CD14-positive monocyte (primary cell): Measurements from ENCODE around the gene AQP12B. TPM values are rescaled to one million over a fixed set of nuclear protein-coding genes. Genes with fewer than 3 reads are reported as not detected.

Source experiments
- DNase-seq, 3 donors: peaks; one replicate each; pipeline ENCODE4 v3.0.0-alpha.2; 2011 to 2022
- H2AFZ ChIP-seq: 2 replicates; pipeline ENCODE4 v1.6.0; 2012; ENCODE audit warnings: mild to moderate bottlenecking, low read depth, low read length, inconsistent platforms; ENCODE audit not compliant: insufficient read depth, poor library complexity, severe bottlenecking
- H3K27ac ChIP-seq, 2 donors: 1 replicate in 1 of 2; 2 replicates in 1 of 2; pipeline ENCODE4 v1.5.1; 2012 to 2013; ENCODE audit warnings: low read length in 2 of 2, control low read depth in 1 of 2, inconsistent platforms in 1 of 2, low read depth in 1 of 2, mild to moderate bottlenecking in 1 of 2
- H3K27me3 ChIP-seq, 2 donors: one replicate each; pipeline versions ENCODE4 v1.6.0 to v1.6.1; 2011 to 2013; ENCODE audit warnings: low read length in 2 of 2; ENCODE audit not compliant: control insufficient read depth in 2 of 2, insufficient read depth in 2 of 2
- H3K36me3 ChIP-seq, 2 donors: replicated peaks in 1 of 2; 1 replicate in 1 of 2; 2 replicates in 1 of 2; pipeline versions ENCODE4 v1.5.1 to v1.6.1; 2012 to 2013; ENCODE audit warnings: low read length in 2 of 2, control low read depth in 1 of 2, inconsistent platforms in 1 of 2, mild to moderate bottlenecking in 1 of 2; ENCODE audit not compliant: insufficient read depth in 2 of 2, control insufficient read depth in 1 of 2
- H3K4me1 ChIP-seq, 2 donors: 1 replicate in 1 of 2; 2 replicates in 1 of 2; pipeline versions ENCODE4 v1.5.1 to v1.6.1; 2012 to 2013; ENCODE audit warnings: low read length in 2 of 2, control low read depth in 1 of 2, inconsistent platforms in 1 of 2, mild to moderate bottlenecking in 1 of 2, moderate library complexity in 1 of 2; ENCODE audit not compliant: insufficient read depth in 2 of 2, control insufficient read depth in 1 of 2
- H3K4me2 ChIP-seq: replicated peaks from 2 replicates; pipeline ENCODE3; 2012; ENCODE audit warnings: low read length, moderate library complexity, mild to moderate bottlenecking; ENCODE audit not compliant: poor library complexity, severe bottlenecking; ENCODE audit errors: extremely low read depth
- H3K4me3 ChIP-seq, 3 experiments: fragments of 200-600 bp in 1 of 3; sonication (generic) in 1 of 3; replicated peaks in 1 of 3; 1 replicate in 2 of 3; 2 replicates in 1 of 3; pipeline ENCODE4 v1.5.1; 2011 to 2013; ENCODE audit warnings: low read length in 3 of 3, mild to moderate bottlenecking in 3 of 3, control low read depth in 2 of 3, low read depth in 2 of 3, inconsistent platforms in 1 of 3, moderate library complexity in 1 of 3
- H3K79me2 ChIP-seq: 2 replicates; pipeline ENCODE4 v1.6.0; 2012; ENCODE audit warnings: mild to moderate bottlenecking, control low read depth, inconsistent platforms, low read length, moderate library complexity; ENCODE audit not compliant: insufficient read depth
- H3K9ac ChIP-seq: 2 replicates; pipeline ENCODE4 v1.6.0; 2017; ENCODE audit warnings: low read length, mild to moderate bottlenecking; ENCODE audit not compliant: insufficient read depth, poor library complexity, severe bottlenecking
- H3K9me3 ChIP-seq, 2 donors: replicated peaks in 1 of 2; 1 replicate in 1 of 2; 2 replicates in 1 of 2; pipeline versions ENCODE4 v1.5.1 to v1.6.1; 2012 to 2013; ENCODE audit warnings: low read length in 2 of 2, control low read depth in 1 of 2; ENCODE audit not compliant: control insufficient read depth in 1 of 2, insufficient read depth in 1 of 2
- H4K20me1 ChIP-seq: 2 replicates; pipeline ENCODE4 v1.6.0; 2012; ENCODE audit warnings: mild to moderate bottlenecking, low read length, control low read depth, moderate library complexity; ENCODE audit not compliant: insufficient read depth
- H3K27ac Mint-ChIP-seq, 7 donors: one replicate each; pipeline ENCODE4 v1.8.0; 2020; ENCODE audit warnings: mild to moderate bottlenecking in 7 of 7, mixed read lengths in 7 of 7, moderate library complexity in 6 of 7, inconsistent platforms in 2 of 7
- H3K27me3 Mint-ChIP-seq, 3 donors: one replicate each; pipeline ENCODE4 v1.8.0; 2021 to 2022; ENCODE audit warnings: low read depth in 3 of 3, mild to moderate bottlenecking in 3 of 3, mixed read lengths in 3 of 3, moderate library complexity in 3 of 3, inconsistent platforms in 1 of 3
- H3K36me3 Mint-ChIP-seq, 2 donors: one replicate each; pipeline ENCODE4 v1.8.0; 2020; ENCODE audit warnings: mixed read lengths in 2 of 2, inconsistent platforms in 1 of 2, mild to moderate bottlenecking in 1 of 2
- H3K4me1 Mint-ChIP-seq: one replicate; pipeline ENCODE4 v1.8.0; 2020; ENCODE audit warnings: mild to moderate bottlenecking, mixed read lengths
- H3K4me3 Mint-ChIP-seq, 2 donors: one replicate each; pipeline ENCODE4 v1.8.0; 2020; ENCODE audit warnings: mild to moderate bottlenecking in 2 of 2, mixed read lengths in 2 of 2, moderate library complexity in 1 of 2
- H3K9me3 Mint-ChIP-seq, 7 donors: one replicate each; pipeline ENCODE4 v1.8.0; 2020 to 2022; ENCODE audit warnings: mixed read lengths in 7 of 7, mild to moderate bottlenecking in 6 of 7, moderate library complexity in 6 of 7, inconsistent platforms in 2 of 7
- WGBS: methylation state at CpG from one replicate; pipeline ENCODE4 v1.1.5; 2013; ENCODE audit warnings: missing lambda C conversion rate; ENCODE audit not compliant: insufficient coverage; 5-methylcytosine and 5-hydroxymethylcytosine counted together
- intact Hi-C, 2 donors: fragments of 100-400 bp; cut with micrococcal nuclease; formaldehyde crosslinking; loops; one replicate each; pipeline versions ENCODE4 v1.15.0 to v1.15.1; 2023
- polyA plus RNA-seq, 3 donors: library from polyadenylated mRNA; depleted of rRNA in 1 of 3; unstranded in 2 of 3; stranded (reverse) in 1 of 3; fragments of 300-500 nt in 2 of 3; fragments of >200 nt in 1 of 3; fragmentation: Illumina TruSeq in 2 of 3; gene quantifications; 1 replicate in 2 of 3; 2 replicates in 1 of 3; pipeline ENCODE4 v1.2.3, GENCODE V29; 2012 to 2021
- TF ChIP-seq, protein P1 (sequence below): fragments of 200-600 bp; IDR thresholded peaks from one replicate; pipeline ENCODE4 v1.8.0; 2022; ENCODE audit warnings: antibody characterized with exemption, mild to moderate bottlenecking

The AQP12B gene
- polyA plus RNA-seq, 3 donors, result not detected

DNA sequence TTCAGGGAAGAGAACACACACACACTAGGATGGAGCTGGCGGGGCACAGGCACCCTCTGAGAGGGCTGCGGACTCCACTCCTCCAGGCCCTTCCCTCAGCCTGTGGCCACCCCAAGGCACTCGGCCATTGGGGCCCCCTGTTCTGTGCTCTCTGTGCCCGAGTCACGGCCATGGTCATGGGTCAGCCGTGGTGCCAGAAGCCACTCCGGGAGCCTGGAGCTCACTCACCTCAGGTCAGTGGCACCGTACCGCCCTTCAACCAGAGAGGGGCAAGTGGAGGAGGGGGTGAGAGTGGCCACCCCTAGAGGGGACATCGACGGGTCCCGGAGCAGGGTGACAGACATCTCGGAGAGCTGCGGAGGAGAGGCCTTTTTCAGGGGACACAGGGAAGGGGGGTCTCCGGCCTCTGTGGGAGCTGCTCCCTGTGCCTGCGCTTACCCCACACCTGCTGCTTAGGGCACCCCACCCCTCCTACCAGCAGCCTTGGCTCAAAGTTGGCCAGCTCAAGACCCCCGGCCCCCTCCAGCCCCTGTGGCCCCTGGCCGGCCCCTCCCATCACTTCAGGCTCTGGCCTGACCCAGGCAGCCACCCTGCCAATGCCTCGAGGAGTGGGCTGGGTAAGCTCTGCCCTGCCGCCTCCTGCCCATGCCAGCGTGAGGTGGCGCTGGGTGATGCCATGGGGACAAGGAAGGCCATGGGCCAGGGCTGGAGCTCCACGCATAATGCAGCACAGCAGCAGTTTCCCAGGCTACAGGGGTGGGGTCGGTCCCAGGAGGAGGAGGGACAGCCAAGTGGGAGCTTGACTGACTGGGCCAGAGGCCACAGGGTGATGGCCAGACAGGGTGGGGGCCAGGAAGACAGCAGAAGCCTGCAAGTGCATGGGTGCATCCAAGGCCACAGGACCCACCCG is 38.3 kb upstream of the AQP12B start:
- Histone ChIP-seq H3K4me1 (no peaks in the 10 kb centered on the region), H3K9me3 (no peaks in the 10 kb centered on the region), H3K27me3 (no peaks in the 10 kb centered on the region), H4K20me1 (no peaks in the 10 kb centered on the region), H3K4me3 (no peak overlapping the region), H3K27ac (no peak overlapping the region), H3K4me2 (no peak overlapping the region), H2AFZ (no peak overlapping the region), H3K36me3 (no peaks in the 10 kb centered on the region), H3K9ac (no peak overlapping the region), H3K79me2 (no peaks in the 10 kb centered on the region)
- Mint-ChIP-seq H3K27me3 (peaks cover 0 to 3% (median 3%) of the 10 kb centered on the region in 3 donors), H3K9me3 (no peaks in the 10 kb centered on the region), H3K4me1 (no peaks in the 10 kb centered on the region), H3K4me3 (no peak overlapping the region), H3K27ac (peak overlapping the region in 1 of 7 donors; percentile 57), H3K36me3 (no peaks in the 10 kb centered on the region)
- 96% methylated on average over 14 of the region's 25 CpGs for WGBS
- no peak for DNase-seq
- intact Hi-C loops, result no loop called here
- TF ChIP-seq, protein P1, sequence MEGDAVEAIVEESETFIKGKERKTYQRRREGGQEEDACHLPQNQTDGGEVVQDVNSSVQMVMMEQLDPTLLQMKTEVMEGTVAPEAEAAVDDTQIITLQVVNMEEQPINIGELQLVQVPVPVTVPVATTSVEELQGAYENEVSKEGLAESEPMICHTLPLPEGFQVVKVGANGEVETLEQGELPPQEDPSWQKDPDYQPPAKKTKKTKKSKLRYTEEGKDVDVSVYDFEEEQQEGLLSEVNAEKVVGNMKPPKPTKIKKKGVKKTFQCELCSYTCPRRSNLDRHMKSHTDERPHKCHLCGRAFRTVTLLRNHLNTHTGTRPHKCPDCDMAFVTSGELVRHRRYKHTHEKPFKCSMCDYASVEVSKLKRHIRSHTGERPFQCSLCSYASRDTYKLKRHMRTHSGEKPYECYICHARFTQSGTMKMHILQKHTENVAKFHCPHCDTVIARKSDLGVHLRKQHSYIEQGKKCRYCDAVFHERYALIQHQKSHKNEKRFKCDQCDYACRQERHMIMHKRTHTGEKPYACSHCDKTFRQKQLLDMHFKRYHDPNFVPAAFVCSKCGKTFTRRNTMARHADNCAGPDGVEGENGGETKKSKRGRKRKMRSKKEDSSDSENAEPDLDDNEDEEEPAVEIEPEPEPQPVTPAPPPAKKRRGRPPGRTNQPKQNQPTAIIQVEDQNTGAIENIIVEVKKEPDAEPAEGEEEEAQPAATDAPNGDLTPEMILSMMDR, result no peak

DNA sequence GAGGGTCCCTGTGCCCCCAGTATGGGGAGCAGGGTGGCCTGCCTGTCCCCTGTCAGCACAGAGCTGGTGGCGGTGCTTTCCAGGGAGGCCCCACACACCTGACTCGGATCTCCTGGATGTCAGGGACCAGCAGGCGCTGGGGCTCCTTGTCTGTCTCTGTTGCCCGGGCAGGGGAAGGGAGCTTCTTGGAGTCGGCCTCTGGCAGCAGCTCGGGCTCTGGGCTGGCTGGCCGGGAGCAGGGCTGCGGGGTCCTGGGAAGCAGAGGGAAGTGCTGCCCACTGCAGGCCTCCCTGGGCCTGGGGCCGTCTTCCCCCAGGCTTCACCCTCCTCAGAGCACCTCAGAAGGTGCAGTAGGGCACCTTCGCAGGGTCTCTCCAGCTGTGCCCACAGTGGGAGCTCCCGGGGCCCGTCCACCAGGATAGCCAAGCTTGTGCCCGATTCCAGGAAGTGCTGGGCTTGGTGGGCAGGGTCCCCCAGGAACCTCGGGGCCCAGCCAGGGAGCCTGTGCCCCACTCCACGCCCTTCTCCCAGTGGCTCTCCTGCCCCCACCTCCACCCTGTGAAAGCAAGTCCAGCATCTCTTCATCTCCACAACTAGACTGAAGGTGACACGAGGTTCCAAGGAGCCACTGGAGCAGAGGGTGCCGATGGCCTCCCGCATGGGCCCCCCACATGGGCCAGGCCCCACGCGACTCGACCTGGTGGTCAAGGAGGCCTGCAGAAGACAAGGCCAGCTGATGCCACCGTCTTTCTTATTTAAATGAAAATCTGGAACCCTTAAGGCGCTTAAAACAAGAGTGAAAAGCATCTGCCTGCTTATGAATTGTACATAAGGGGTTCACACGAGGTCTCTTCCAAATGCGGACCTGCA is 37.2 kb upstream of the AQP12B start:
- H2AFZ ChIP-seq, result no peak overlapping the region
- no peak overlapping the region for H3K4me3 ChIP-seq
- 90% methylated on average over 23 of the region's 25 CpGs for whole genome bisulfite sequencing
- Mint-ChIP-seq H3K27ac (peak overlapping the region in 1 of 7 donors; percentile 28), H3K9me3 (no peaks in the 10 kb centered on the region), H3K36me3 (no peaks in the 10 kb centered on the region), H3K4me1 (no peaks in the 10 kb centered on the region), H3K27me3 (peaks cover 1 to 3% (median 3%) of the 10 kb centered on the region in 3 donors), H3K4me3 (no peak overlapping the region)
- H3K9me3 ChIP-seq, result no peaks in the 10 kb centered on the region
- H3K27ac ChIP-seq, result no peak overlapping the region
- H4K20me1 ChIP-seq, result no peaks in the 10 kb centered on the region
- H3K9ac ChIP-seq, result no peak overlapping the region
- no peaks in the 10 kb centered on the region for H3K36me3 ChIP-seq
- no peak overlapping the region for H3K4me2 ChIP-seq
- H3K27me3 ChIP-seq, result no peaks in the 10 kb centered on the region
- DNase-seq, result no peak
- no peaks in the 10 kb centered on the region for H3K79me2 ChIP-seq
- TF ChIP-seq, protein P1, result no peak
- H3K4me1 ChIP-seq, result no peaks in the 10 kb centered on the region
- intact Hi-C loops, result no loop called here
